Measurements from ENCODE around the gene PNLDC1.
"Not testable (repeated sequence)": the region's sequence is repeated elsewhere in the genome, so short reads cannot be mapped to it uniquely, and the experiment has no call there.

Gene PNLDC1

GRCh38 chr6:159778542-159779103, 21.5 kb upstream of the PNLDC1 start:
- DNase-seq (ENCODE audit: low read depth), result no peak

GRCh38 chr6:159788276-159788675, 11.8 kb upstream of the PNLDC1 start:
- DNase-seq (ENCODE audit: low read depth), result no peak

- no peak for DNase-seq (ENCODE audit: low read depth)
Measured at GRCh38 chr6:159788753-159789376, 11.2 kb upstream of the PNLDC1 start.

- DNase-seq (ENCODE audit: low read depth), result peak; percentile 99
Measured at GRCh38 chr6:159789377-159790148, 10.5 kb upstream of the PNLDC1 start, which contains the start of gene TCP1. TSS of gene TCP1 (minus strand) at chr6:159789602. CDS start at chr6:159789468, 134 bp downstream.

DNA sequence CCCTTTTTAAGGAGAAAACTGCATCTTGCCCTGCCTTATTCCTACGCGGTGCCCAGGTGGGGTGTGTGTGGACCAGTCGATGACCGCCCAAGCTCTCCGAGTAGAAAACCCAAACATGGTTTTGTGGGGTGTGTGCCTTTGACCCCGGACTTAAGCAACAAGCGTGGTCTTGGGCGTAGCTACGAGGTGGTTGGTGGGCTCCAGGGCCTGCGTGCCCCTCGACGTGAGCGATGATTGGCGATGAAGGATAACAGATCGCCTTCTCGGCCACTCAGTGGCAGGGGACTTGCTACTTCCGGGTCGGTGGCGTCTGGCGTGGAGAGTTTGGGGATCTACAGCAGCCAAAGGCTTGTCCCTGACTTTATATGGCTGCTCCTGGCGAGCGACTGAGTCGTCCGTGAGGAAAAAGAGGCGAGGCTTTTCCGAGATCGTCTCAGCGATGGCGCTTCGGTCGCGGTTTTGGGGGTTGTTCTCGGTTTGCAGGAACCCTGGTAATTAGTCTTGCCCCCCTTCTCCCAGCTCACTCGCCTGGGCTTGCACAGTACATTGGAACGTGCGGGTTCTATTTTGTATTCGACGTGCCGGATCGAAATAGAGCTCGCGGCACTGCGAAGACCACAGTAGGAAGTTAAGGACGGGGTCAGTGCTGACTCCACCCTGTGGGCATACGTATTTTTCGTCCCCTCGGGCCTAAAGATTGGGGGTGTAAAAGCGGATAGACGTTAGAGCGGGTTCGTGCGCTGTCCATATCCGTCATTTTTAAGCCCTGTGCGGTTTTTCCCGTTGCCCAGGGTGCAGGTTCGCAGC, 9.7 kb upstream of the PNLDC1 start, which contains the start of gene MRPL18:
TSS of gene MRPL18 (plus strand) at position 319 of the 807 bp plus-strand sequence. CDS start at position 440, 121 bp downstream.
- DNase-seq (ENCODE audit: low read depth), result peak; percentile 82

GRCh38 chr6:159790956-159791598, 9.0 kb upstream of the PNLDC1 start:
- DNase-seq (ENCODE audit: low read depth), result peak; percentile 2

DNA sequence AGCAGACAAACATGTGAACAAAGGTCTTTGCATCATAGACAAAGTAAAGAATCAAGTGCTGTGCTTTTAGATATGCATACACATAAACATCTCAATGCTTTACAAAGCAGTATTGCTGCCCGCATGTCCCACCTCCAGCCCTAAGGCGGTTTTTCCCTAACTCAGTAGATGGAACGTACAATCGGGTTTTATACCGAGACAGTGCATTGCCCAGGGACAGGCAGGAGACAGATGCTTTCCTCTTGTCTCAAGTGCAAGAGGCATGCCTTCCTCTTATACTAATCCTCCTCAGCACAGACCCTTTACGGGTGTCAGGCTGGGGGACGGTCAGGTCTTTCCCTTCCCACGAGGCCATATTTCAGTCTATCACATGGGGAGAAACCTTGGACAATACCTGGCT, 5.1 kb upstream of the PNLDC1 start:
- not testable (repeated sequence) for DNase-seq (ENCODE audit: low read depth)

DNA sequence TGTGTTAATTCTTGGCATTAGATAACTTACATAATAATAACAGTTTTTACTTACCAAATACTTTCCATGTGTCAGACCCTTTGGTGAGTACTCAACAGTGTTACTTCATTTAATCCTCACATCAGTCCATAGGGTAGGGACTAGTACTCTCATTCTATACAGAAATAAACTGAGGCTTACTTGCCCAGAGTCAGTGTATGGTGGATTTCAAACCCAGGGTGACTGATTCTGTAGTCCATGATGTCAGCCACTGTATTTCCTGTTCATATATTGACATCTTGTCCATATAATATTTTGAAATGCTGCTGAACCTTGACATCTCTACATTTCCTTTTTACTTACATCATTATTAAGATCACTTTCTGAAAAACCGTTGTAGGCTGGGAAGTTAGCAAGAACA, 2.5 kb upstream of the PNLDC1 start:
- DNase-seq (ENCODE audit: low read depth), result no peak

GRCh38 chr6:159801935-159802334, 1.9 kb downstream of the PNLDC1 start:
- DNase-seq (ENCODE audit: low read depth), result no peak

DNA sequence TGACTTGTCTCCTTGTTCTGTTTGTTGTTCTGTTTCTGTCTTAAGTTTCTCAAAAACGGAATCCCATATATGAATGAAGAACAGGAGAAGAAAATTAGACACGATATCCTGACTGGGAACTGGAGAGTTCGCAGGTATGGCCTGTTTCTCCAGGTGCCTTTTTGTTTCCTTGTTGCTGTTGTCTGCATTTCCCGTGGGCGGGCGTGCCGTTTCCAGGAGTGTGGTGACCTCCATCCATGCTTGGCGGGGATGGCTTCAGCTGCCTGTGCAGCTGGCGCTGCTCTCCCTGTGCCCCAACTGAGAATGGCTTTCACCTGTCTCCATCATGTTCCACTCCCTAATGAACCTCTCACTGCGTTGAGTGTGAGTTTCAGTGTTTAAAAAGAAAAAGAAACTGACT, 4.4 kb downstream of the PNLDC1 start:
- no peak for DNase-seq (ENCODE audit: low read depth)

DNA sequence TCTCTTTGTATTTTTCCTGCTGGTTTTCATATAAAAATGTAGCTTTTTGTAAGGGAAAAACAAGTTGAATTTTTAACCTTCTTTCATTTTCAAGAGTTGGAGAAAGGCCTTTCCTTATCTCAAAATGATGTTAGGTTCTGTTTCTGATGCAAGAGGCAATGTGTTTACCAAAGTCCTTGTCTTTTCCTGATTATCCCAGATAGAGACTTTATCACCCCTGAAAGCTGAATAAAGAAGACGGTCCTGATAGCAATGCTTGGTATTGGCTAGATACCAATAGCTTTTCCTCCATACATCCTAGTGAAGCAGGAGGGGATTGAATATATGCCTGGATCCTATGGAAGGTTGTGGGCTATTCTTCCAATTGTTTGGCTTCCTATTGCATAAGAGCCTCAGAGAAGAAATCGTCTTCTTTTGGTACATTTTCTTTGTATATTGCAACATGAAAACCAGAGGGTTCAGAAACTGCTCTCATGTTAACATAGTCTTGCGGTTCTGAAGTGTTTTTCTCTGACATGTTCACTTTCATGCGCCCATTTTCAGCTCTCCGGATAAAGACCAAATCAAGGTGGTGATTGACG, 5.5 kb downstream of the PNLDC1 start:
- no peak for DNase-seq (ENCODE audit: low read depth)

DNA sequence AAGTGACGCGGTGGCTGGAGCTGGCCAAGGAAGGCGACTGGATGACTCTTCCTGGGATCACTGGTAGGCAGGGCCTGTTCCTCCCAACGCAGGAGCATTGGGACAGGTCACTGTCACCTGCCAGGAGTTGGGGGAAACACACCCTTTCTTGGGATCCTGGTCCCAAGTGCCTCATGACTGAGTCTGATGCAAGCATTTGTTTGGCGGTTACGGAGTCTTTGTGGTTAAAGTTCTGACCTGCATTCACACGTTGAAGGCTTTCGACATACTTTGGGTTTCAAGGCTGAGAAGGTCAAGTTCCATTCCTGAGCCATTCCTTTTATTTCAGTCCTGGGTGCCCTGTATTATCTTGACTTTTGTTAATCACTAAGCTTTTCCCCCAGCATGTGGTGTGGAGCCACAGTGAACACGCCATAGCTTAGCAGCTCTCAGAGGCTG, 6.0 kb downstream of the PNLDC1 start:
- no peak for DNase-seq (ENCODE audit: low read depth)

GRCh38 chr6:159807150-159807858, 7.2 kb downstream of the PNLDC1 start:
- no peak for DNase-seq (ENCODE audit: low read depth)

GRCh38 chr6:159808647-159809046, 8.6 kb downstream of the PNLDC1 start:
- no peak for DNase-seq (ENCODE audit: low read depth)

DNA sequence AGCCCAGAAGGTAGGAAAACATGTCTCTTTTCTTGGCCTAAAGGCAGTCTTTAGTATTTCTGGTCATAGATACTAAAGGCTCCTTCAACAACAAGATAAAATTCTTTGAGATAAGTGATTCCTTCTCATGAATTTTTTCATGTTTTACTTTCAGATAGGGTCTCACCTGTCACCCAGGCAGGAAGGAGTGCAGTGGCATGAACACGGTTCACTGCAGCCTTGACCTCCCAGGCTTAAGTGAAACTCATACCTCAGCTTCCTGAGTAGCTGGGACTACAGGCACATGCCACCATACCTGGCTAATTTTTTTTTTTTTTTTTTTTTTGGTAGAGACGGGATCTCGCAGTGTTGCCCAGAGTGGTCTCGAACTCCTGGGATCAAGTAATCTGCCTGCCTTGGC, 9.1 kb downstream of the PNLDC1 start:
- no peak for DNase-seq (ENCODE audit: low read depth)

DNA sequence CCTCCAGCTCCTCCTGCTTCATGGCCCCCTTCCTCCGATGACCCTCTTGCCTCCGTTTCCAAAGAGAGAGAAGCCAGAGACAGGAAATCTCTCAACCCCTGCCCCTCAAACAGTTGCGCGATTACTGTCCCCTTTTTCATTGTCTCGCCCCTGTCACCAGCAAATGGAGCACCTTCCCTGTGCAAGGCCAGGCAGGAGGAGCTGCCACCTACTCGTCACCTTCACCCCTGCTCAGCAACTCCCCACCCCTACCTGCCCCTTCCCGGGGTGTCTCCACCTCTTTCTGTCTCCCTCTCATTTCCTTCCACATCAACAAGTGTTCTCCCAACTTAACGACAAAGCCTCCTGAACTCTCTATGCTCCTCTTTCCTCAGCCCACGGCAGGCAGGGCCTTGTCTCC, 13.7 kb downstream of the PNLDC1 start:
- no peak for DNase-seq (ENCODE audit: low read depth)

GRCh38 chr6:159815410-159815809, 15.3 kb downstream of the PNLDC1 start:
- DNase-seq (ENCODE audit: low read depth), result no peak

DNA sequence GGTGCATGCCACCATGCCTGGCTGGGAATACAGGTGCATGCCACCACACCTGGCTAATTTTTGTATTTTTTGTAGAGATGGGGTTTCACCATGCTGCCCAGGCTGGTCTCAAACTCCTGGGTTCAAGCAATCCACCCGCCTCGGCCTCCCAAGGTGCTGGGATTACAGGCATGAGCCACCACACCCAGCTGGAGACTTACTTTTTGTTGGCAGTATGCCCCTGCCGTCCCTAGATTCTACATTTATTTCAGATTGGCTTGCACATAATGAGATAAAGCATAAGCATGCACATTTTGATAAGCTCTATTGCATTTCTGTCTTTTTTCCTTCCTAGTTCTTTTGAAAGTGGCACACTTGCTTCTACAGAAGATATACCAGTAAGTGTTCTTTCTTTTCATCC, 16.7 kb downstream of the PNLDC1 start:
- not testable (repeated sequence) for DNase-seq (ENCODE audit: low read depth)

- DNase-seq (ENCODE audit: low read depth), result no peak
Measured at GRCh38 chr6:159817951-159818739, 18.1 kb downstream of the PNLDC1 start.

GRCh38 chr6:159819098-159819497, 19.0 kb downstream of the PNLDC1 start:
- DNase-seq (ENCODE audit: low read depth), result no peak

Measured in stimulated activated CD4-positive, alpha-beta T cell treated with anti-CD3 and anti-CD28 coated beads, Interleukin-2, amount 100 ng/mL, for 4 hours (primary cell).